HepG2 (cell line): ENCODE data around the gene C15orf62. TPM values are rescaled to one million over a fixed set of nuclear protein-coding genes. Genes with fewer than 3 reads are reported as not detected.

ENCODE experiments used
- ATAC-seq: fragments of 200-7000 bp; cut with Tn5 transposase; 3 replicates; pipeline ENCODE4 v1.9.1; 2020; ENCODE audit warnings: mild to moderate bottlenecking, moderate library complexity
- BruUV-seq: library from RNA; stranded (reverse); fragments of 400-500 nt; replicated peaks from 2 replicates; lab custom pipeline; 2021; lab: Mats Ljungman, UMichigan
- CTCF ChIA-PET: fragments of 300-600 bp; formaldehyde crosslinking; extraction: SDS; loops from one replicate; lab custom pipeline; 2021; ENCODE audit warnings: low total read pairs, inconsistent platforms, low intra/inter-chr PET ratio; lab: Yijun Ruan, JAX
- POLR2A ChIA-PET: fragments of 350-600 bp; sonication (Branson Sonifier 250); formaldehyde crosslinking; loops from one replicate; lab custom pipeline; 2020; ENCODE audit warnings: antibody characterized with exemption, inconsistent platforms; lab: Yijun Ruan, JAX
- DNase-seq: peaks from one replicate; pipeline ENCODE4 v3.0.0-alpha.2; 2015; ENCODE audit warnings: low spot score
- FAIRE-seq: peaks from 3 replicates; lab custom pipeline; 2011; peaks lifted over from hg19 to GRCh38; lab: Jason Lieb, UNC
- H2AFZ ChIP-seq: one replicate; pipeline ENCODE4 v1.6.1; 2011; ENCODE audit warnings: low read length, inconsistent platforms
- H3K27ac ChIP-seq: fragments of 300-600 bp; 3 replicates; pipeline ENCODE4 v1.8.0; 2011; ENCODE audit warnings: mixed run types, mild to moderate bottlenecking, mixed read lengths, low read length, inconsistent platforms; ENCODE audit not compliant: insufficient read depth; ENCODE audit errors: extremely low read length
- H3K27me3 ChIP-seq, 2 experiments: fragments of 200-600 bp in 1 of 2; 2 replicates in 1 of 2; 3 replicates in 1 of 2; pipeline versions ENCODE4 v1.6.0 to v1.8.0; 2011; ENCODE audit warnings: low read length in 2 of 2, mild to moderate bottlenecking in 2 of 2, moderate library complexity in 2 of 2, inconsistent platforms in 1 of 2; ENCODE audit not compliant: insufficient read depth in 2 of 2, control insufficient read depth in 1 of 2
- H3K36me3 ChIP-seq, 2 experiments: fragments of 200-600 bp in 1 of 2; replicated peaks in 1 of 2; 2 replicates in 1 of 2; 3 replicates in 1 of 2; pipeline versions ENCODE4 v1.5.1 to v1.8.0; 2011; ENCODE audit warnings: low read length in 2 of 2, inconsistent platforms in 1 of 2; ENCODE audit not compliant: insufficient read depth in 2 of 2, control insufficient read depth in 1 of 2
- H3K4me1 ChIP-seq: 2 replicates; pipeline ENCODE4 v1.5.1; 2012; ENCODE audit warnings: low read length, inconsistent platforms; ENCODE audit not compliant: insufficient read depth
- H3K4me2 ChIP-seq: 2 replicates; pipeline ENCODE4 v1.6.0; 2011; ENCODE audit warnings: low read depth, low read length, inconsistent platforms
- H3K4me3 ChIP-seq, 3 experiments: fragments of 200-600 bp in 1 of 3; sonication (generic), shearing (Covaris generic) in 1 of 3; replicated peaks in 1 of 3; 2 replicates each; pipeline ENCODE4 v1.5.1; 2011 to 2016; ENCODE audit warnings: low read length in 3 of 3, inconsistent platforms in 2 of 3, low read depth in 2 of 3, mild to moderate bottlenecking in 2 of 3, control low read depth in 1 of 3, mixed read lengths in 1 of 3; ENCODE audit not compliant: insufficient read depth in 1 of 3
- H3K79me2 ChIP-seq: one replicate; pipeline ENCODE4 v1.6.1; 2011; ENCODE audit warnings: low read length, inconsistent platforms; ENCODE audit not compliant: insufficient read depth
- H3K9ac ChIP-seq: 2 replicates; pipeline ENCODE4 v1.6.0; 2011; ENCODE audit warnings: mild to moderate bottlenecking, low read depth, low read length, inconsistent platforms; ENCODE audit not compliant: insufficient read depth
- H3K9me3 ChIP-seq: 2 replicates; pipeline ENCODE4 v1.5.1; 2012; ENCODE audit warnings: mild to moderate bottlenecking, low read length
- H4K20me1 ChIP-seq: 2 replicates; pipeline ENCODE4 v1.6.0; 2011; ENCODE audit warnings: inconsistent platforms, mild to moderate bottlenecking, low read length, moderate library complexity; ENCODE audit not compliant: insufficient read depth
- CENPX ChIP-seq: sonication (generic); formaldehyde crosslinking; IDR thresholded peaks from 2 replicates; pipeline ENCODE4 v1.9.0; 2021; ENCODE audit warnings: mild to moderate bottlenecking, missing genetic modification reagents, moderate library complexity
- HNF1A ChIP-seq, 2 experiments: sonication (generic) in 1 of 2; formaldehyde crosslinking in 1 of 2; IDR thresholded peaks; 2 replicates each; pipeline versions ENCODE4 v1.4.0 to v1.6.1; 2016 to 2020; ENCODE audit warnings: borderline replicate concordance in 1 of 2, low read depth in 1 of 2, mild to moderate bottlenecking in 1 of 2, missing genetic modification reagents in 1 of 2
- MTF2 ChIP-seq: sonication (generic); formaldehyde crosslinking; IDR thresholded peaks from 2 replicates; pipeline ENCODE4 v1.5.0; 2020; ENCODE audit warnings: missing genetic modification reagents, borderline replicate concordance
- NCOA5 ChIP-seq: sonication (generic); formaldehyde crosslinking; IDR thresholded peaks from 2 replicates; pipeline ENCODE4 v1.4.0; 2020; ENCODE audit warnings: missing genetic modification reagents
- RNF2 ChIP-seq: fragments of 450-650 bp; conservative IDR thresholded peaks from 2 replicates; pipeline ENCODE4 v1.6.1; 2016; ENCODE audit warnings: low read depth
- TBP ChIP-seq: sonication (generic); formaldehyde crosslinking; IDR thresholded peaks from 2 replicates; pipeline ENCODE4 v1.5.0; 2020; ENCODE audit warnings: missing genetic modification reagents
- ZFP36 ChIP-seq: fragments of 150-350 bp; IDR thresholded peaks from 2 replicates; pipeline ENCODE4 v1.6.1; 2018; ENCODE audit warnings: borderline replicate concordance, low read length, low read depth; ENCODE audit not compliant: partially characterized antibody
- ZFP91 ChIP-seq: sonication (generic); formaldehyde crosslinking; IDR thresholded peaks from 2 replicates; pipeline ENCODE4 v1.9.0; 2022; ENCODE audit warnings: missing genetic modification reagents, mild to moderate bottlenecking, borderline replicate concordance
- ZNF598 ChIP-seq: sonication (generic); formaldehyde crosslinking; IDR thresholded peaks from 2 replicates; pipeline ENCODE4 v1.5.1; 2020; ENCODE audit warnings: mild to moderate bottlenecking, missing genetic modification reagents, borderline replicate concordance
- ZNF749 ChIP-seq: sonication (generic); formaldehyde crosslinking; IDR thresholded peaks from 2 replicates; pipeline ENCODE4 v1.8.0; 2022; ENCODE audit warnings: mild to moderate bottlenecking, missing genetic modification reagents, moderate library complexity, borderline replicate concordance
- WGBS: methylation state at CpG from one replicate; pipeline ENCODE4 v1.1.6; 2017; ENCODE audit warnings: low lambda C conversion rate; 5-methylcytosine and 5-hydroxymethylcytosine counted together
- in situ Hi-C: cut with HindIII; loops from 2 replicates; pipeline ENCODE4 v1.10.0; 2017; ENCODE audit warnings: low pct_unique_long_range_greater_than_20kb; ENCODE audit not compliant: extremely low pct_ligation_motif_present
- intact Hi-C: fragments of 100-400 bp; cut with micrococcal nuclease; formaldehyde crosslinking; loops from one replicate; pipeline ENCODE4 v1.10.0; 2022; ENCODE audit not compliant: unreplicated experiment
- polyA plus RNA-seq, 8 experiments: library from polyadenylated mRNA; depleted of rRNA in 3 of 8; stranded (reverse) in 7 of 8; unstranded in 1 of 8; fragments of >200 nt; fragmentation: Illumina TruSeq in 4 of 8; extraction: Trizol in 4 of 8; gene quantifications; 2 replicates each; pipeline versions ENCODE4 v1.2.1 to v1.2.3, GENCODE V29; 2011 to 2016; ENCODE audit warnings: low read depth in 4 of 8, missing spikeins in 1 of 8, mixed read lengths in 1 of 8; ENCODE audit not compliant: insufficient read depth in 1 of 8
- total RNA-seq, 5 experiments: library from RNA; depleted of rRNA; stranded (reverse); fragments of >200 nt; fragmentation: Illumina TruSeq; extraction: Trizol; gene quantifications; 2 replicates each; pipeline ENCODE4 v1.2.3, GENCODE V29; 2016; ENCODE audit warnings: low read depth in 1 of 5

The C15orf62 gene
- total and polyA plus RNA-seq, 2 of the 13 experiments (the other 11 are each of a cell fraction or from before 2014, with no cell fraction given) = 0.51 to 1.1 TPM

GRCh38 chr15:40739854-40740253 is 29.9 kb upstream of the C15orf62 start:
- H3K4me2 ChIP-seq = no peak overlapping the region
- DNase-seq (no peak), ATAC-seq (no peak; the same call in 2 of the 3 replicates), FAIRE-seq (no peak)
- no peaks in the 10 kb centered on the region for H3K79me2 ChIP-seq
- no peak overlapping the region for H3K27ac ChIP-seq
- H2AFZ ChIP-seq = no peak overlapping the region
- TF ChIP-seq NCOA5 (CRISPR knock-in tag) (no peak), RNF2 (no peak)
- H3K9ac ChIP-seq = no peak overlapping the region
- H3K9me3 ChIP-seq = no peaks in the 10 kb centered on the region
- CTCF ChIA-PET = no interaction called here
- BruUV-seq = no TSS peak
- POLR2A ChIA-PET = interaction anchor here (1.0 to 1.2 kb wide), 2 partner anchors 24 to 46 kb away, joined by 4 read pairs; partner anchors contain the start of gene GCHFR
- no peak overlapping the region for H3K4me3 ChIP-seq
- H3K36me3 ChIP-seq = peaks cover 20 to 85% of the 10 kb centered on the region in 2 experiments
- in situ Hi-C loops = no loop called here
- H3K27me3 ChIP-seq = no peaks in the 10 kb centered on the region
- WGBS = 97% methylated on average over 2 of the region's 2 CpGs
- H4K20me1 ChIP-seq = no peaks in the 10 kb centered on the region
- peaks cover 16% of the 10 kb centered on the region for H3K4me1 ChIP-seq
- intact Hi-C loops = loop anchor here (5.0 kb wide), 1 partner anchor 63 kb away; no protein-coding TSS in a partner anchor

DNA sequence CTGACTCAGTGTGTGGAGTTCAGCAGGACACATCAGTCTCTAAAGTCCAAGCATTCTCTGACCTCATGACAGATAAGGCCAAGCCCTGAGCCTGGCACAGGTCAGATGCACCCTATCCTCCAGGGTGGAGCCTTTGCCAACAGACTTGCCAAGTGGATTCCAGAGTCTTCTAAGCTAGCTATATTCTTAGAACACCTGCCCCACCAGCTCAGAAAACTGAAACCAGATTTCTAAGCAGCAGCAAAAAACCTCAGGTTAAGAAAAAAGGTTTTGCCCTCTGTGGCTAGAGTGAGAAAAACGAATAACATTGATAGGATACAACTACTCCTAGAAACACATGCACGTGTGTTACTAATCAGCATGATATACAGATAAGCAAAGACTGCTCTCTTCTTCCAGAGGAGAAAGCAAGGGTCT is 26.3 kb upstream of the C15orf62 start:
- H3K79me2 ChIP-seq = no peaks in the 10 kb centered on the region
- POLR2A ChIA-PET = interaction anchor here (1.2 kb wide), 1 partner anchor 20 kb away, joined by 3 read pairs; the partner anchor contains the start of gene GCHFR
- FAIRE-seq = no peak
- no peak overlapping the region for H3K4me3 ChIP-seq
- no TSS peak for BruUV-seq
- CTCF ChIA-PET = no interaction called here
- H3K9me3 ChIP-seq = no peaks in the 10 kb centered on the region
- H2AFZ ChIP-seq = no peak overlapping the region
- no peaks in the 10 kb centered on the region for H3K27me3 ChIP-seq
- peaks cover 14 to 76% of the 10 kb centered on the region in 2 experiments; a peak in 4 of 5 replicates for H3K36me3 ChIP-seq
- DNase-seq = no peak
- intact Hi-C loops = loop anchor here (5.0 kb wide), 1 partner anchor 66 kb away; no protein-coding TSS in a partner anchor
- ATAC-seq = no peak
- no peaks in the 10 kb centered on the region for H4K20me1 ChIP-seq
- peaks cover 7% of the 10 kb centered on the region; the same call in 1 of the 2 replicates for H3K4me1 ChIP-seq
- WGBS = 89% methylated on average over 2 of the region's 2 CpGs
- no peak overlapping the region for H3K27ac ChIP-seq
- H3K4me2 ChIP-seq = no peak overlapping the region
- no peak for TF ChIP-seq HNF1A (IDR thresholded peaks at IDR 0.05; ENCODE audit: low read depth)
- no peak for TF ChIP-seq HNF1A (CRISPR knock-in tag; IDR thresholded peaks at IDR 0.05; ENCODE audit: borderline replicate concordance)
- no peak for TF ChIP-seq ZNF749 (CRISPR knock-in tag)
- TF ChIP-seq ZFP91 = no peak
- no peak for TF ChIP-seq ZNF598
- no peak for TF ChIP-seq CENPX (CRISPR knock-in tag)
- no peak for TF ChIP-seq TBP
- no peak for TF ChIP-seq MTF2
- TF ChIP-seq ZFP36 = no peak
- H3K9ac ChIP-seq = no peak overlapping the region
- in situ Hi-C loops = no loop called here
